Subcutaneous adipose tissue (tissue), 4 donors: ENCODE measurements around the gene TFDP1. TPM values are rescaled to one million over a fixed set of nuclear protein-coding genes. Genes with fewer than 3 reads are reported as not detected.

Experiments
- total RNA-seq, 4 donors: library from RNA; depleted of rRNA; stranded (reverse); fragments of >200 nt; gene quantifications; one replicate each; pipeline ENCODE4 v1.1.0, GENCODE V29; 2016
- TF ChIP-seq, protein P1 (sequence below): fragments of 450-650 bp; IDR thresholded peaks from one replicate; pipeline ENCODE4 v1.5.1; 2016; ENCODE audit warnings: low read depth, mild to moderate bottlenecking, control low read depth, antibody characterized with exemption, moderate library complexity

TFDP1 gene
- total RNA-seq, 4 donors from 2014 or later: 26.2 to 59.5 (median 27.8) TPM

DNA sequence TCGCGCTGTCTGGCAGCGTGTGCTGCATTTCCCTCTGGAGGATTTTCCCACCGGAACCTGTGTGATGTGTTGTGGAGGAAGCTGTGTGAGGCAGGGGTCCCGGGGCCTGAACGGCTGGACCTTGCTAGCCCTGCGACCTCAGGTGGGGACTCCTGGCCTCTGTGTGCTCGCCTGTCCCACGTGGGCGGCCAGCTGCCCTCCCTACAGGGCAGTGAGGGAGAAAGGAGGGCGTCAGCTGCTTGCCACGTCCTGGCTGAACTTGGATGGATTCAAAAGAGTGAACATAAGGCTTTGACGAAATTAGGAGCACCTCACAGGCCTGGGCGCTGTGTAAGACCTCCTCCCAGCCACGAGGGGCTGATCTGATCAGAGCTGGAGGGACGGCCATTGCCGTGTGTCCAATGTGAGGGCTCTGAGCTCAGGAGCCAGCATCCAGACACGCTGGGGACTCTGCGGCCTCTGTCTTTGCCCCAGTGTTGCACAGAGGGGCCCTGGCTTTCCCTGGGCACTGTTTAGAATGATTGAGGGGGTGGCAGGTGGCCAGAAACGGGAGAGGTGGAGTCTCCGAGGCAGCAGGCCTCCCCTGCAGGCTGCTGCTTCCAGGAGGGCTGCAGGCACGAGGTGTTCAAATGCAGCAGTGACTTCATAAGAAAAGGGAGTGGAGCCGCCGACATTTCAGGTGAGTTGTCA lies 13.0 kb downstream of the TFDP1 start:
- TF ChIP-seq, protein P1, sequence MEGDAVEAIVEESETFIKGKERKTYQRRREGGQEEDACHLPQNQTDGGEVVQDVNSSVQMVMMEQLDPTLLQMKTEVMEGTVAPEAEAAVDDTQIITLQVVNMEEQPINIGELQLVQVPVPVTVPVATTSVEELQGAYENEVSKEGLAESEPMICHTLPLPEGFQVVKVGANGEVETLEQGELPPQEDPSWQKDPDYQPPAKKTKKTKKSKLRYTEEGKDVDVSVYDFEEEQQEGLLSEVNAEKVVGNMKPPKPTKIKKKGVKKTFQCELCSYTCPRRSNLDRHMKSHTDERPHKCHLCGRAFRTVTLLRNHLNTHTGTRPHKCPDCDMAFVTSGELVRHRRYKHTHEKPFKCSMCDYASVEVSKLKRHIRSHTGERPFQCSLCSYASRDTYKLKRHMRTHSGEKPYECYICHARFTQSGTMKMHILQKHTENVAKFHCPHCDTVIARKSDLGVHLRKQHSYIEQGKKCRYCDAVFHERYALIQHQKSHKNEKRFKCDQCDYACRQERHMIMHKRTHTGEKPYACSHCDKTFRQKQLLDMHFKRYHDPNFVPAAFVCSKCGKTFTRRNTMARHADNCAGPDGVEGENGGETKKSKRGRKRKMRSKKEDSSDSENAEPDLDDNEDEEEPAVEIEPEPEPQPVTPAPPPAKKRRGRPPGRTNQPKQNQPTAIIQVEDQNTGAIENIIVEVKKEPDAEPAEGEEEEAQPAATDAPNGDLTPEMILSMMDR: no peak

DNA sequence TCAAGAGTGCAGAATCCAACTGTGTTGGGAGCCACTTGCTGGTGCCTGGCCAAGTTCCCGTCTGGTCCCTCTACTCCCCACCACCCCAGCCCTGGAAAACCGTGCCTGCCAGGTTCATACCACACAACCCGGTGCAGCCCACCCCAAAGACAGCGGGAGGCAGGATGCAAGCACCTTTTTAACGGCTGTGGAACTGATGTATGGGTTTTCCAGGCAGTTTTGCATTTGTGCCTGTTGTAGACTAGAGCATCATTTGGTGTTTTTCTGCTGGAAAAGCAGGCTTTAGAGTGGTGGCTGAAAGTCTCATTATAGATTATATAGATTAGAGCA lies 13.5 kb downstream of the TFDP1 start:
- TF ChIP-seq, protein P1: no peak

DNA sequence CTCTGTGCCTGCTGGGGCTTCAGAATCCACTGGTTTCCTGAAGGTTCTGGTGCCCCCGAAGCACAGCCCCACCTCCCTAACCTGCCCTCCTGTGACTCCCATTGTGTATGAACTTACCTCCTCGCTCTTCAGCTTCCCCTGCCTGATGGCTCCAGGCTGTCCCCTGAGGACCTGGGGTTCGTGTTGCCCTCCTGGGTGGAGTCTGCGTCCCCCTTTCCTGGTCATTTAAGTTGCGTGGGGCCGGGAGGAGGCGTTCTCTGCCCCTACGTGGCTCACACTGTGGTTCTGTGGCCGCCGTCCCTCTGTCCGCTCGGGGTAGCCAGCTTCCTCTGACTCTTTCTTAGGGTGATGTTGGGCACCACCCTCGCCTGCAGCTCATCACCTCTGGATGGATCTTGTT lies 13.9 kb downstream of the TFDP1 start:
- TF ChIP-seq, protein P1: no peak

DNA sequence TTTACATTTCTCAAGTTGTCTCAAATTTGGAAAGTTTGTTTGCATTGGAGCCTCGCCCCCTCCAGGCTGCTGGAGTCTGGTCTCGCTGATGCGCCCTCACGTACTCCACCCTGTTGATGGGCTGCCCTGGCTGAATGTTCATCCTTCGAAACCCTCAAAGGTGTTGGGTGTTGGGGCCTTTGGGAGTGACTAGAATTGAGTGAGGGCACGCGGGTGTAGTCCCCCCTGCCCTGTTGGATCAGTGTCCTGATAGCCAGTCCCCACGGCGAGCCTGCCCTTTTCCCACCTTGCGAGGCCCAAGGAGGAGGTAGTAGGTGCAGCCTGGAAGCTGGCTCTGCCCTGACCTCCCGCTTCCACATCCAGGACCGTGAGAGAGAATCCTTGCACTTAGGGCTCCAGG lies 14.8 kb downstream of the TFDP1 start:
- TF ChIP-seq, protein P1: no peak

DNA sequence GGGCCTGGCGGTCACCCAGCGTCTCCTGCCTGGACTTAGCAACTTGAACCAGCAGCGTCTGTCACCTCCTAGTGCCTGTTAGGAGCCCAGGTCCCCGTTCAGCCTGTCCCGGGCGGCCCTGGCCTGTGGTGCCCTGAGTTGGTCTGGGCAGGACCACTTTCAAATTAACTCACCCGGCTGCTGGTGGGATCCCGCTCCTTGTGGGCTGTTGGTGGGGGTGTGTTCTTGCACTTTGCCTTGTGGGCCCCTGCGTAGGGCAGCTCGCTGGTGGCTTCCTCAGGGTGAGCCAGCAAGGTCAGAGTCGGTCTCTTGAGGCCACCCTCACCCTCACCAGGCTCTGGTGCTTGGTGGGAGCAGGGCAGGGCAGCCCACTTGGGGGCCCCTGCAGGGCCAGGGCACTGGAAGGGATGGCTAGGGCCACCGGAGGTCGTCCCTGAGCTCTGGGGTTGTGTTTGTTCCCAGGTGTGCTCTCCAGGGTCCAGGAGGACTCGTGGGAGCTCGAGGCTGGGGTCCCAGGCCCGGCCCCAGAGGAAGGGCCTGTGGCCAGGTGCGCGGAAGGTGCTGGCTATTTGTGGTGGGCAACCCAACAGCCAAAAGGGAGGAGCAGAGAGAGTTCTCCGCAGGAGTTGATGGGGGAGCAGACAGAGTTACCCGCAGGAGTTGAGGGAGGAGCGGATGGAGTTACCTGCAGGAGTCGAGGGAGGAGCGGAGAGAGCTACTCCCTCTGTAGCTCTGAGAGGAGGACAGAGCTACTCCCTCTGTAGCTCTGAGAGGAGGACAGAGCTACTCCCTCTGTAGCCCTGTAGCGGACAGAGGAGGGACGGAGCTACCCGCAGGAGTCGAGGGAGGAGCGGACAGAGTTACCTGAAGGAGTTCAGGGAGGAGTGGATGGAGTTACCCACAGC lies 16.9 kb downstream of the TFDP1 start:
- TF ChIP-seq, protein P1: no peak

DNA sequence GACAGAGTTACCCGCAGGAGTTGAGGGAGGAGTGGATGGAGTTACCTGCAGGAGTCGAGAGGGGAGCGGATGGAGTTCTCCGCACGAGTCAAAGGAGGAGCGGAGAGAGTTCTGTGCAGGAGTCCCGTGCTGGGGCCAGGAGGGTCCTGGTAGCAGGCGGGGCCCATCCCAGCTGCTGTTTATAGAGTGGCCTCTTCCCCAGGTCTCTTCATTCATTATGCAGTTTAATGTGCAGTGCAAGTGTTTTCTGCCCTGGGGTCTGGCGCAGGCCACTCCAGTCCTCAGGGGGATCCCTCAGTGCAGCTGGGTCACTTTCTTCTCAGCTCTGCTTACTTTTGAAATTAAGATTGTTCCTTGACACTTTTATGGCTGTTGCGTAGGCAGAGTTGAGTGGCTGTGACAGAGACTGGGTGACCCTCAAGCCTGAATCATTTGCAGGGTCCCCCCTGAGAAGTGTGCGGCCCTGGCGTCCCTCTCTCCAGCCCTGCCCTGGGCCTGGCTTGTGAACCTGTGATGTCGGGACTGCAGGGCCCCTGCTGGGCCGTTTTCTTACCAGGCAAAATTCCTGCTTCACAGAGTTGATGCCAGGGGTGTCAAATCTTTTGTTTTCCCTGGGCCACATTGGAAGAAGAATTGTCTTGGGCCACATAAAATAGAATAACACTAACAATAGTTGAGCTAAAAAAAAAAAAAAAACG lies 17.9 kb downstream of the TFDP1 start:
- TF ChIP-seq, protein P1: no peak
